Muscle layer of colon (tissue), 2 donors: Measurements from ENCODE around the gene RARG.

ENCODE experiments used
- H3K27ac ChIP-seq: one replicate; pipeline ENCODE4 v1.7.0; 2013; ENCODE audit warnings: low read depth, mild to moderate bottlenecking, low read length, moderate library complexity
- H3K27me3 ChIP-seq, 2 donors: one replicate each; pipeline ENCODE4 v1.7.0; 2013; ENCODE audit warnings: low read length in 2 of 2, mild to moderate bottlenecking in 2 of 2; ENCODE audit not compliant: insufficient read depth in 2 of 2, control insufficient read depth in 1 of 2
- H3K36me3 ChIP-seq: one replicate; pipeline ENCODE4 v1.7.0; 2013; ENCODE audit warnings: mild to moderate bottlenecking, low read length; ENCODE audit not compliant: insufficient read depth
- H3K4me1 ChIP-seq: one replicate; pipeline ENCODE4 v1.7.0; 2013; ENCODE audit warnings: mild to moderate bottlenecking, low read length; ENCODE audit not compliant: insufficient read depth
- H3K4me3 ChIP-seq, 2 donors: one replicate each; pipeline ENCODE4 v1.7.0; 2013; ENCODE audit warnings: low read length in 2 of 2, low read depth in 1 of 2, mild to moderate bottlenecking in 1 of 2, moderate library complexity in 1 of 2
- H3K9ac ChIP-seq: one replicate; pipeline ENCODE4 v1.7.0; 2013; ENCODE audit warnings: low read length
- H3K9me3 ChIP-seq: one replicate; pipeline ENCODE4 v1.7.0; 2013; ENCODE audit warnings: mild to moderate bottlenecking, low read length
- donor health status: abdominal sarcoma.
- donor health status: Adenocarcinoma of cecum.

The RARG gene

GRCh38 chr12:53259891-53260290 lies 27.9 kb upstream of the RARG start:
- H3K27ac ChIP-seq = no peak overlapping the region
- no peak overlapping the region for H3K4me3 ChIP-seq
- H3K36me3 ChIP-seq = peaks cover under 1% of the 10 kb centered on the region
- no peaks in the 10 kb centered on the region for H3K27me3 ChIP-seq
- no peaks in the 10 kb centered on the region for H3K4me1 ChIP-seq
- H3K9ac ChIP-seq = no peak overlapping the region
- H3K9me3 ChIP-seq = no peaks in the 10 kb centered on the region

GRCh38 chr12:53258541-53259539 lies 26.8 kb upstream of the RARG start:
- Histone ChIP-seq H3K4me1 (peaks cover 3% of the 10 kb centered on the region), H3K27ac (no peak overlapping the region), H3K27me3 (no peaks in the 10 kb centered on the region), H3K9ac (no peak overlapping the region), H3K36me3 (peaks cover 11% of the 10 kb centered on the region), H3K4me3 (no peak overlapping the region), H3K9me3 (no peaks in the 10 kb centered on the region)

DNA sequence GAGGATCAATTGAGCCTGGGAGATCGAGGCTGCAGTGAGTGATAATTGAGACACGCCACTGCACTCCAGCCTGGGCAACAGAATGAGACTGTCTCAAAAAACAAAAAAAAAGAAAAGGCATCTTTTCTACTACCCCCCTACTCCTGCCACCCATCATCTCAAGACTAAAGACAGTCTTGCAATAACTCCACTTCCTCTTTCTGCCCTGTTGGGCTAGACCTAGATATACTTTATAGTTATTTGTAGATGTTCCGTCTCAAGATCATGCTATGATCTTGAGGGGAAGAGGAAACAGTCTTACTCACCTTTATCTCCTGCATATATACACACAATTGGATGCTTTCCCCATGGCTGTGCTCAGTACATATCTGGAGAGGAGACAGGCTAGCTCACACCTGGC lies 24.0 kb upstream of the RARG start:
- no peak overlapping the region for H3K4me3 ChIP-seq
- no peaks in the 10 kb centered on the region for H3K27me3 ChIP-seq
- no peaks in the 10 kb centered on the region for H3K9me3 ChIP-seq
- H3K4me1 ChIP-seq = peaks cover 24% of the 10 kb centered on the region
- H3K27ac ChIP-seq = no peak overlapping the region
- H3K36me3 ChIP-seq = peaks cover 15% of the 10 kb centered on the region
- no peak overlapping the region for H3K9ac ChIP-seq

GRCh38 chr12:53254816-53255545 lies 23.0 kb upstream of the RARG start:
- Histone ChIP-seq H3K36me3 (peaks cover 15% of the 10 kb centered on the region), H3K27ac (no peak overlapping the region), H3K27me3 (no peaks in the 10 kb centered on the region), H3K4me3 (no peak overlapping the region), H3K4me1 (peaks cover 26% of the 10 kb centered on the region), H3K9ac (no peak overlapping the region), H3K9me3 (no peaks in the 10 kb centered on the region)

DNA sequence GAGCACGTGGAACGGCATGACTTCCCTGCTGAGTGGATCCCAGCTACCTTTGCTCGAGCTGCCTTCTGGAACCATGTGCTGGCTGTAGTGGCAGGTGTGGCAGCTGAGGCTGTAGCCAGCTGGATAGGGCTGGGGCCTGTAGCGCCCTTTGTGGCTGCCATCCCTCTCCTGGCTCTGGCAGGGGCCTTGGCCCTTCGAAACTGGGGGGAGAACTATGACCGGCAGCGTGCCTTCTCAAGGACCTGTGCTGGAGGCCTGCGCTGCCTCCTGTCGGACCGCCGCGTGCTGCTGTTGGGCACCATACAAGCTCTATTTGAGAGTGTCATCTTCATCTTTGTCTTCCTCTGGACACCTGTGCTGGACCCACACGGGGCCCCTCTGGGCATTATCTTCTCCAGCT lies 21.3 kb upstream of the RARG start:
- H3K27ac ChIP-seq = no peak overlapping the region
- peaks cover 15% of the 10 kb centered on the region for H3K36me3 ChIP-seq
- H3K9me3 ChIP-seq = no peaks in the 10 kb centered on the region
- H3K27me3 ChIP-seq = no peaks in the 10 kb centered on the region
- peaks cover 26% of the 10 kb centered on the region for H3K4me1 ChIP-seq
- peak overlapping the region in 1 of 2 donors; percentile 89 for H3K4me3 ChIP-seq
- H3K9ac ChIP-seq = peak overlapping the region; percentile 74

- Histone ChIP-seq H3K9ac (peak overlapping the region; percentile 74), H3K27ac (peak overlapping the region; percentile 64), H3K9me3 (no peaks in the 10 kb centered on the region), H3K36me3 (peaks cover 15% of the 10 kb centered on the region), H3K4me1 (peaks cover 26% of the 10 kb centered on the region), H3K27me3 (no peaks in the 10 kb centered on the region), H3K4me3 (peak overlapping the region; percentile 61 to 89)
Measured at GRCh38 chr12:53252349-53252916, 20.4 kb upstream of the RARG start.

DNA sequence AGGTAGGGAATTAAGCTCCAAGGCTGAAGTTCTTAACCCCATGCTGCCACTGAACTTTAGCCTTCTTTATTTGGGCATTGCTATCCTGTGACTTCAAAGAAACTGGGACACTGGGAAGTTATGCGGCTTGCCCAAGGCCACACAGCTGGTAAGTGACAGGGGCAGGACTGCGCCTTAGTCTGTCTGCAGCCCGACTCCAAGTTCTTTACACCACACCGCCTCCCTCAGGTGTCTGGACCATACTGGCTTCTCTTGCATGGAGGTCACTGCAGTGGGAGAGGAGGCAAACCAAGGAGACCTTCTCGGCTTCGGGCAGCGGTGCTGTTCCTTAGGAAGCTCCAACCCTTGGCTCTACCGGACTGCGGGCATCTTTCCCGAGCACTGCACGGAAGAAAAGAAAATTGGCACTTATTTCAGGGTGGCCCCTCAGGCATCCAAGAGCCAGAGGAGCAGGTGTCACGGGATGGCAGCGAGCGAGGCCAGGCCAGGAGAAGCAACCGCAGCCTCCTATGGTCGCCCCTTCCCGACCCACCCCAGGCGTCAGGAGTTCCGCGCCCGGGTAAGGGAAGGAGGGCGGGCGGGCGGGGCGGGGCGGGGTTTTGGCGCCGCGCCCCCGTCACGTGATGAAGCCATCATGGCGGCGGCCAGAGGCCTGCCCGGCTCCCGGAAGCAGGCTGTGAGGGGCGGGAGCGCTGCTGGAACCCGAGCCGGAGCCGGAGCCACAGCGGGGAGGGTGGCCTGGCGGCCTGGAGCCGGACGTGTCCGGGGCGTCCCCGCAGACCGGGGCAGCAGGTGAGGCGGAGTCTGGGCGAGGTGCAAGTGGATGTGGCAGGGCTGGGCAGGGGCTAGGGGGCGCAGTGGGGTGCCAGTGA lies 19.7 kb upstream of the RARG start:
- peak overlapping the region; percentile 74 for H3K9ac ChIP-seq
- no peaks in the 10 kb centered on the region for H3K9me3 ChIP-seq
- peak overlapping the region; percentile 61 to 89 for H3K4me3 ChIP-seq
- peaks cover 26% of the 10 kb centered on the region for H3K4me1 ChIP-seq
- no peaks in the 10 kb centered on the region for H3K27me3 ChIP-seq
- peaks cover 15% of the 10 kb centered on the region for H3K36me3 ChIP-seq
- H3K27ac ChIP-seq = peak overlapping the region; percentile 74

DNA sequence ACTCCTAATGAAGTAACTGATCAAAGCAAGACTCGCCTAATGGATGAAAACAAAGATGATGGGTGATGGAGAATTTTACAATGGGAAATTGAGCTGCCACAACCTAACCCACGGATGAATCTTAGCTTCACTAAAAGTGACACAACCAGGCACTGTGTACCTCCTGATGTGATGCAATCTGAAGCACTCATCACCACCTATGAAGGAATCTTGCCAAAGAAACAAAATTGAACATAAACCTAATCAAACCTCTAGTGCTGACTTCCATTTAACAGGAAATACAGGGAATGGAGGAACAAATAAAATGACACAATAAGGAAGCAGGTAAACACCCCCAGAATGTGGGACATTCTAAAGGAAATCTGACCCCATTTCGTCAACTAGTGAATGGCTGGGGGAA lies 13.3 kb upstream of the RARG start:
- no peak overlapping the region for H3K9ac ChIP-seq
- no peaks in the 10 kb centered on the region for H3K36me3 ChIP-seq
- H3K4me1 ChIP-seq = no peaks in the 10 kb centered on the region
- H3K9me3 ChIP-seq = no peaks in the 10 kb centered on the region
- H3K4me3 ChIP-seq = no peak overlapping the region
- H3K27ac ChIP-seq = no peak overlapping the region
- no peaks in the 10 kb centered on the region for H3K27me3 ChIP-seq

DNA sequence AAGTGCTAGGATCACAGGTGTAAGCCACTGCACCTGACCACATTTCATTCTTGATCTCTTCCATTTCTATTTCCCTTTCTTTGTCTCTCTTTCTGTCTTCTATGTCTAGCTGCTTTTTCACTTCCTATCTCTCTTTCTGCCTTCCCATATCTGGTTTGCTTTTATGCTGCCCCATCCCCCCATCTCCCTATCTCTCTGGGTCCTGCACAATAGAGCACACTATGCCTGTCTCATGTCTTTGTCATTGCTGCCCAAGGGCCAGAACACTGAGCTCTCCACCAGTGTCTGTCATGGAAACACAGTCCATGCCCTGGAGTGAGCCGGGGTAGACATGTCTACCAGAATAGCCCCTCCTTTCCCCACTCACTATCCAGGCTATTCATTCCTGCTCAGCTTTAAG lies 12.3 kb upstream of the RARG start:
- H3K27me3 ChIP-seq = no peaks in the 10 kb centered on the region
- no peaks in the 10 kb centered on the region for H3K9me3 ChIP-seq
- no peak overlapping the region for H3K27ac ChIP-seq
- no peak overlapping the region for H3K4me3 ChIP-seq
- no peak overlapping the region for H3K9ac ChIP-seq
- no peaks in the 10 kb centered on the region for H3K36me3 ChIP-seq
- H3K4me1 ChIP-seq = no peaks in the 10 kb centered on the region

DNA sequence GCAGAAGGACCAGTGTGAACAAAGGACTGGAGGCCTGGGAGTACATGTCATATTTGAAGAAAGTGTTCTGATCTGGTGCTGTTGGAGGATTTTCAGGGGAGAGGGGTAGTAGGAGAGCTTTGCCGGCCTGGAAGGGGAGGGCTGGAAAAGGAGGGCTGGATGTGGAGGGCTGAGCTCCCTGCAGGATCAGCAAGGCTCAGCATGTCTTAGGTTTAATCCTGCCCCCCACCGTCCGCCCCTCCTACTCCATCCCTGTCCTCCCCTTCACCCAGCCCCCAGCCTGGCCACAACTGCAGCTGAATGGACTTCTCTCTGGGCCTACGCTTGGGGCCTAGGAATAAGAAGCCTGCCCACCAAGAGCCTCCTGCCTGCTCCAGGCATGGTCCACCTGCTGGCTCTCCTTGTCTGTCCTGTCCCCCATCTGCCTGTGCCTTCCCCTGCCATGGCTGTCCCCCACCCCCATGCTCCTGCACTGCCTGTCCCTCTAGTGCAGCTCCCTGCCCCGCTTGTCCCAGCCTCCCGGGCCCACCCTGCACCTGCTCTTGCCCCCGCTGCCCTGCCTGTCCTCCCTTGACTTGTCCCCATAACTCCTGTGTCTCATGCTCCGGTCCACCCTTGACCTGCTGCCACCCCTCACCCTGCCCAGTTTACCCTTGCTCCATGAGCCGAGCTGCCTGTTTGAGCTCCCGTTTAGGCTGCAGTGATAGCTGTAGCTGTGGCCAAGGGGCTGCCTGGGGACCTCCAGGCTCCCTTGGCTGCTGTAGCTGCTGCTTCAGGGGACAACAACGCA lies 9.8 kb upstream of the RARG start:
- no peak overlapping the region for H3K27ac ChIP-seq
- no peaks in the 10 kb centered on the region for H3K36me3 ChIP-seq
- no peak overlapping the region for H3K9ac ChIP-seq
- H3K27me3 ChIP-seq = no peaks in the 10 kb centered on the region
- no peaks in the 10 kb centered on the region for H3K4me1 ChIP-seq
- no peaks in the 10 kb centered on the region for H3K9me3 ChIP-seq
- no peak overlapping the region for H3K4me3 ChIP-seq
